CD4-positive, alpha-beta T cell treated with Interleukin-15 for 4 hours (primary cell): ENCODE measurements around the gene FOXP2.
"Not testable (repeated sequence)": the region's sequence is repeated elsewhere in the genome, so short reads cannot be mapped to it uniquely, and the experiment has no call there.

Experiments
- DNase-seq: peaks from one replicate; pipeline ENCODE4 v3.0.0-alpha.2; 2020; ENCODE audit warnings: low spot score

FOXP2 gene

DNA sequence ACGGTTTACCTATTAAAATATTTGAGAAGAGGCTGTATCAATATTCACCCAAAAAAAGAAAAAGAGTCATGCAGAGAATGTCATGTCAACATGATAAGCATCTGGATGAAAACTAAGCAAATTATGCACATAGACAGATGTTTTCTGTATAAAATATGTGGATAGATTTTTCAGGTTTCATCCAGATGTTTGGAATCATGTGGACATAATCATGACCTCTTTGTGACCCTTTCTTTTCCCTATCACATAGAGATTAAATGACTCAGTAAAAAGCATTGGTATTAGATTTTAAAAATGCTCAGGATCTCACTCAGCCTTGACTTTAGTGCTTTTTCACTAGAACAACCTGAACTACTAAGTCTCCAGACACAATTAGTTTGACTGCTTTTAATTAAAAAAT is 90.0 kb downstream of the FOXP2 start:
- no peak for DNase-seq

DNA sequence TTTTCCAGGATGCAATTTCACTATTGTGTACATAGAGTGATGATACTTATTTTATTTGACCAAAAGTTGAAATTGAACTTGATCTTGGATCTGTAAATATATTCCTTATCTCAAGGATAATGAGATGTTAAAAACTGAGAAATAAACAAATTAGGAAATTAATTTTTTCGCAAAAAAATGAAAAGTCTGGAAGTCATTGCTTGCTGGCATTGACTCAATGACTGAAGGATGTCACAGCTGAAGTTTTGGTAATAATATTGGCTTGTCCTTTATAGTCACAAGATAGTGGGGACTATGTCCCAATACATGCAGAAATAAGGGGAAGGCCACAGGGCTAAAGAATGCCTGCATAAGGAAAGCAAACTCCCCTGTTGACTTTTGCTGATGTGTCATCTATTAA is 92.8 kb downstream of the FOXP2 start:
- no peak for DNase-seq

GRCh38 chr7:114508086-114508485 is 93.5 kb downstream of the FOXP2 start:
- DNase-seq, result no peak

DNA sequence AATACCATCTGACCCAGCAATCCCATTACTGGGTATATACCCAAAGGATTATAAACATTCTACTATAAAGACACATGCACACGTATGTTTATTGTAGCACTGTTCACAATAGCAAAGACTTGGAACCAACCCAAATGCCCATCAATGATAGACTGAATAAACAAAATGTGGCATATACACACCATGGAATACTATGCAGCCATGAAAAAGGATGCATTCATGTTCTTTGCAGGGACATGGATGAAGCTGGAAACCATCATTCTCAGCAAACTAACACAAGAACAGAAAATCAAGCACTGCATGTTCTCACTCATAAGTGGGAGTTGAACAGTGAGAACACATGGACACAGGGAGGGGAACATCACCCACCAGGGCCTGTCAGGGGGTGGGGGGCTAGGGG is 96.2 kb downstream of the FOXP2 start:
- not testable (repeated sequence) for DNase-seq

DNA sequence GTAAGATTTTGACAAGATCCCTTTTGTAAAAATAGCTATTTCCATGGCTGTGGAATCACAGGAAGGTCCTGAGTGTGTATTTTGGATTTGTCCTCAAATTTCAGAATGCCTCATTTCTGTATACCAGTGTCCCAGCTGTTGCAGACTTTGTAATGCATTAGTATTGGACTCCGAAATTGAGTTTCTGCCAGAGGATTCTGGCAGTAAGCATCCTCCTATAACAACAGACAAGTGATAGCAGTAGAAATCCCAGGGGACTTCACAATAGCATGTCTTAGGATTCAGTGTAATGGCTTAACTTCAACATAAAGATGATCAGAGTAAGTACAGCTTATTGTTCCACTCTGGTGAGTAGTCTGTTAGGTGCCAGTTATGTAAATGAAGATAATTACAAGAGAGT is 104.6 kb downstream of the FOXP2 start:
- no peak for DNase-seq

GRCh38 chr7:114522081-114522480 is 107.5 kb downstream of the FOXP2 start:
- DNase-seq, result no peak

- no peak for DNase-seq
Observed at GRCh38 chr7:114527589-114527988, 113.0 kb downstream of the FOXP2 start.

DNA sequence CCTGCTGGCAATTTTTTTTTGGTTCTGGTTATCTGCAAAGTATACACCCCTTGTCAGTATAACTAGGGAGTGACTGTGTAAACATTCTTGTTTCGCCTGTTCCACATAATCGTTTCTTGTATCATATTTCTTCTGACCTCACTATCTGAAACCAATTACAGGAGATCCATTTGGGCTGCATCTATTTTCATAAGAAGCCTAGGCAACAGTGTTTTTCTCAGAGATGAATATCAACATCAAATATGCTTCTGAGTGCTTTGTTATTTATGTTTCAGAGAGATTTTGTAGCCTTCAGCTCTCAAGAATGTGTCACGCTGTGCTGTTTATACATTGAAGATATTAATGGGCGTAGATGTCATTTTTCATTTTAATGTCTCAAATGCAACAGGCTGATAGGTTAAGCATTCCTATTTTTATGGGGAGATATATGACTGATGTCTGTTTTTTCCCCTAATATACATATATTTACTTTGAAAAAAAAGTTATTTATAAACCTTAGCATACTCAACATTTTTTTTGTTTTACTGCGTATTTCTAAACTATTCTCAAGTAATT is 115.5 kb downstream of the FOXP2 start:
- DNase-seq, result no peak

GRCh38 chr7:114531326-114531725 is 116.7 kb downstream of the FOXP2 start:
- no peak for DNase-seq

GRCh38 chr7:114533131-114533530 is 118.5 kb downstream of the FOXP2 start:
- no peak for DNase-seq

- no peak for DNase-seq
Observed at GRCh38 chr7:114534953-114535352, 120.3 kb downstream of the FOXP2 start.

DNA sequence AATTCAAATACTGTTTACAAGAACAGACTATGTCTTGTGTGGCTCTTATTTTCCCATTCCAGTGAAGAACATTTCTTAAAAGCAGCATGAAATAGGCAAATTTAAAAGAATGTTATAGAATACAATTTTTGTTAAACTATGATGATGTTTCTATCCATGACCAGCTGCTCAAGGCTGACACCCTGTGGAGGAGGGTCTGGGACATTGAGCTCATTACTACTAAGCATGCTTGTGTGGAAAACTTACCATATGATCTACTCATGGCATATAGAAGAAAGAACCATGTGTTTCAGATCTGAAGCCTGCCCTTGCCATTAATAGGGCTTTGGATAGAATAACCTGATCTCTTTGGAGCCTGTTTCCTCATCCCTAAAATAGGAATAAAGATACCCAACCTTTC is 125.0 kb downstream of the FOXP2 start:
- DNase-seq, result no peak

GRCh38 chr7:114540291-114540690 is 125.7 kb downstream of the FOXP2 start:
- DNase-seq, result no peak

DNA sequence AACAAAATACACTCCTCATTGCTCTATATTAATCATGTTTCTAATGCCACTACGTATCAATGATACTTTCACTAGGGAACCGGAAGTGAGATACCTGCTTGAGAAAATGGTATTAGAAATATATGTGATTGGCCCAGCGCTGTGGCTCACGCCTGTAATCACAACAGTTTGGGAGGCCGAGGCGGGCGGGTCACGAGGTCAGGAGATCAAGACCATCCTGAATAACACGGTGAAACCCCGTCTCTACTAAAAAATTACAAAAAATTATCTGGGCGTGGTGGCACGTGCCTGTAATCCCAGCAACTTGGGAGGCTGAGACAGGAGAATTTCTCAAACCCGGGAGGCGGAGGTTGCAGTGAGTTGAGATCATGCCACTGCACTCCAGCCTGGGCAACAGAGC is 132.7 kb downstream of the FOXP2 start:
- DNase-seq, result not testable (repeated sequence)

DNA sequence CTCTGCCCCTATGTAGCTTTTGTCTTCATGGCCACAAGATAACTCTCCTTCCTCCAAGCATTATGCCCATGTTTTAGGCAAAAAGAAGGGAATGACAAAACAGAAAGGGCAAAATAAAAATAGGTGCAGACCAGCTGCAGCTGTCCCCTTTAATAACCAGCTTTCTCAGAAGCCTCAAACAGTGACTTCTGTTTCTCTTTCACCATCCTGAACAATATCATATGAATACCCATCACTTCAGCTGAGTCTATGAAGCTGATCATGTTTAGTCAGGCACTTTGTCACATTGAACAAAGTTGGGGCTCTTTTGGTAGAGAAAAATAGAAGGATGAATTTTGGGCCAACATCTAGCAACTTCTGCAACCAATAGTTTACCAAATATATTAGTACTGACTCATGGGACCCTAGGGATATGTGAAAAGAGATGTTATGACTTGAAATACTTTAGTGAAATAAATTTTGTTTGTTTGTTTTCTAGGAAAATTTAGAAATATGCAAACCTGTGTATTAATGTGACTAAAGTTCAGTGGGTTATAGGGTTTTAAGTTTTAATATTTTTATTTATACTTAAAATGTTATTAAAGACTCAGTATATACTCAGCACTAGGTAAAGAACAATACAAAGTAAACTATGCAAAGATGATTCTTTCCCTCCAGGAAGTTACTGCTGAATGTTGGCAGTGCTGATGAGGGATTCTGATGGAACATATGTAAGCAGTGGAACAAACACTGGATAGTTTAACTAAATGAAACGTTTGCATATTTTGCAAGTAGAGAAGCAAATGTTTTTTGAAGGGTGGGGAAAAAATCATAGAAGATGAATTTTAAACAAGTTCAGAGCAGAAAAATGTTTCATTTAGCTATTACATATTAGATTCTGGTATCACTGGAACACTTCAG is 133.7 kb downstream of the FOXP2 start:
- DNase-seq, result no peak

DNA sequence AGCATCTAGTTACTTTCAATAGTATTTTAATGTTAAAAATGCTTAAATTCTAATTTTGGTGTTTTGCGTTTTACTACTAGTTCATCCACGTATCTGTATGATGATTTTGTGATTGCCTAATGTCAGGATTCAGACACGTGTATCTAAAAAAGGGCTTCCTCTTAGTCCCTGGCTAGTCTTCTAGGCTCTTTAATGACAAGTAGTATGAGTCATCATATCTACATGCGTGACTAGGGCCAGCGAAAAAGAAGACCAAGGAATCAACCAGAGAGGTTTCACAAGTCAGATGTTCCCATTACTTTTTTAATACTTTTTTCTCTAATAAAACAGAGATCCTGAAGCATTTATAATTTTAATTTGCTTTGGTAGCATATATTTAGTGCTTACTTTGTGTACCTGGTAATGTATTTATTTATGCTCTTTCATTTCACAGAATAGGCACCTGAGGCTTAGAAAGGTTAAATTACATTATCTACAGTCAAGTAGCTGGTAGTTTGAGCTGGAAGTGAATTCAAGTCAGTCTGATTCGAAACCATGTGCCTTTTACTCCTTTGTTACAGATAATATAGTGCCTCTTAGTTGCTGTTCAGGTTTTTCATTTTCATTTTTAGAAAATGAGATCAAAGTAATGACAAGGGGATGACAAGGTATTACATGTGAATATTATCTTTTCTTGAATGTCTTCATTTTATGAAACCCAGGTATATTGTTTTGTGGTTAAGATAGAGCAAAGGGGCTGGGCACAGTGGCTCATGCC is 140.3 kb downstream of the FOXP2 start:
- no peak for DNase-seq

DNA sequence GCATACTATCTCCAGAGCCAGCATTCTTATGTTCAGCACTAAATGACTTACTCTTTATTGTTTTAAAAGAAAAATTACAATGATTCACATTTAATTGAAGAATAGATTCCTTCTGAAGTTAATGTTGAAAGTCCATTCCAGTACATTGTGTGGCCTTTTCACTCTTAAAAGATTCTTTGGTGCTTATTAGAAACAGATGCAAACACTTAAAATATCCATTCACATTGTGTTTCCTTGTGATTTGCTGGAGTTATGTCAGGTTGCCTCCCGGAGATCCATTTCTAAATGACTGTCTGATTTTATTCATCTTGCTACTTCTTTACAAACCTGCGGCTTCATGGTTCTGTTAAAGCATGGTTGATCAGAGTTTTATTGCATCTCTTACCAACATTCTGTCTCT is 152.8 kb downstream of the FOXP2 start:
- no peak for DNase-seq

- DNase-seq, result no peak
Observed at GRCh38 chr7:114569220-114569619, 154.6 kb downstream of the FOXP2 start.

DNA sequence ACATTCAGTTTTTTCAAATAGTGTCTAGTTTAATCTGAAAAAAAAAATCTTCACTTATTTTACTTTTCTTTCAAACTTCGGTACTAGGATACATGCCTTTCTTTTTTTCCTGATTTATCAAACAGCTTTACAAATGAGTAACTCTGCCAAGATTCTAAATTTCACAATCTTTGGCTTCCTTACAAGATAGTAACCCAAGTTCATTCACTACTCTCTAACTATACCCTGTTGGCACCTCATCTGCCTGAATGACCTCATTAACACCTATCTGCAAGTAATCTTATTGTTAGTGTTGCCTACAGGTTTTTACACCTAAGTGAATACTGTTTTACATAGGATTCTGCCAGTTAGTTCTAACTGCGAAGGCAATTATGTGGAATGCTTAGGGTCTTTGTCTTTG is 159.8 kb downstream of the FOXP2 start:
- DNase-seq, result no peak

DNA sequence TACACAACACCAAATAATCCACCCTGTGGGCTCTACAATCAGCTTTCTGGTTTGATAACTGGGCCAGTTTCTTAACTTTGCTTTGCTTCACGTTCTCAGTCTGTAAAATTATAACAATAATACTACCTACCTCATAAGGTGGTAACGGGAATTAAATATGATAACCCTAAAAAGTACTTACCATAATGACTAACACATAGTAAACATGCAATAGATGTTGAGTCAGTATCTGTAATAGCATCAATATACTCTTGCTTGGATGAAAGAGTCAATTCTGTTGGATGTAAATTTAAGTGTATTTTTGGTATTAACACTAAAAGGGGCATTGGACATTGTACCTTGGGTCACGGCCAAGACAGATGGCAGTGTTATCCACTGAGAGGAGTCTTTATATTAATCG is 160.5 kb downstream of the FOXP2 start:
- DNase-seq, result no peak

- not testable (repeated sequence) for DNase-seq
Observed at GRCh38 chr7:114580963-114581362, 166.3 kb downstream of the FOXP2 start.

DNA sequence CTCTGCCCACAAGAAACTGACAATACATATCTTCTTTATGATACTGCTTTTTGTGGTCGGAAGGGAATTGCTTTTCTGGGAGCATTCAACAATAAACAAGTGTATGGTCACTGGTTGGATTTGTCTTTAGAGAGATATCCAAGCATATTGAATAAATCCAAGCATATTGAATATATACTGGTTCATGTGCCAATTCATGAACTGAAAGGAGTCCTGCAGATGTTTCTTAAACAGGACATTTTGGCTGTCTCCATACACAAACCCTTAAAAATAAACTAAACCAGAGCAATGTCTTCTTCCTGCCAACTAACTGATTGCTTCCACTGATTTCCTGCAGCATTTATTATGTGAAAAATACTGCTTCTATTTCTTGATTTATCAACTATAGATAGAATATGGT is 173.9 kb downstream of the FOXP2 start:
- no peak for DNase-seq

GRCh38 chr7:114589436-114589835 is 174.8 kb downstream of the FOXP2 start:
- DNase-seq, result no peak
